Measurements from ENCODE around the gene NFAM1. TPM values are rescaled to one million over a fixed set of nuclear protein-coding genes. Genes with fewer than 3 reads are reported as not detected.

NFAM1 gene
- total and polyA plus RNA-seq, 2 donors (not counting 3 experiments of a cell fraction or from before 2014, with no cell fraction given): not detected

- Histone ChIP-seq H3K27me3 (ENCODE audit: control insufficient read depth in 2 of 2, insufficient read depth in 2 of 2, low read length in 2 of 2) (peaks cover 43 to 44% of the 10 kb centered on the region in 2 experiments), H3K9me3 (replicated peaks; ENCODE audit: control insufficient read depth, insufficient read depth, low read length) (no peaks in the 10 kb centered on the region), H3K4me3 (replicated peaks in 1 of 3; ENCODE audit: insufficient read depth in 1 of 3, low read depth in 1 of 3, low read length in 3 of 3) (no peak overlapping the region), H3K79me2 (ENCODE audit: control insufficient read depth, insufficient read depth, low read length) (no peaks in the 10 kb centered on the region), H3K4me2 (ENCODE audit: insufficient read depth, low read length) (no peak overlapping the region), H3K36me3 (ENCODE audit: control insufficient read depth in 2 of 2, extremely low read depth in 1 of 2, insufficient read depth in 2 of 2, low read length in 2 of 2) (no peaks in the 10 kb centered on the region), H3K4me1 (ENCODE audit: control insufficient read depth, extremely low read depth, insufficient read depth, low read length) (peaks cover 16% of the 10 kb centered on the region), H3K27ac (ENCODE audit: insufficient read depth, low read depth, low read length) (no peak overlapping the region), H2AFZ (ENCODE audit: low read depth, low read length) (no peak overlapping the region), H4K20me1 (replicated peaks; ENCODE audit: control insufficient read depth, extremely low read depth, insufficient read depth, low read length) (no peaks in the 10 kb centered on the region), H3K9ac (replicated peaks; ENCODE audit: extremely low read depth, insufficient read depth, low read length) (no peak overlapping the region), H3K9me1 (replicated peaks; ENCODE audit: control insufficient read depth, extremely low read depth, insufficient read depth, low read length) (no peaks in the 10 kb centered on the region)
- CTCF ChIA-PET: interaction anchor here (0.7 kb wide), 1 partner anchor 16 kb away, joined by 3 read pairs; no protein-coding TSS in a partner anchor
- POLR2A ChIA-PET: no interaction called here
- no peak for FAIRE-seq
- intact Hi-C loops (cut with micrococcal nuclease): no loop called here
- no peak for DNase-seq (ENCODE audit: low read depth, low spot score)
- dilution Hi-C loops (cut with MboI; ENCODE audit: extremely low pct_ligation_motif_present, low sequenced_read_pairs): no loop called here
- BruUV-seq (replicated peaks): no TSS peak
- TF ChIP-seq JUN (IDR thresholded peaks at IDR 0.05; ENCODE audit: borderline replicate concordance, insufficient read depth, insufficient read length, low read depth): no peak
- no peak for TF ChIP-seq MYC (IDR thresholded peaks at IDR 0.05; ENCODE audit: low read depth, low read length)
- no peak for TF ChIP-seq POLR2AphosphoS5 (IDR thresholded peaks at IDR 0.05; ENCODE audit: insufficient read depth, low read depth, low read length)
- TF ChIP-seq GATA2 (IDR thresholded peaks at IDR 0.05; ENCODE audit: insufficient read depth, insufficient read length, low read depth, low read length): no peak
- no peak for TF ChIP-seq CTCF (IDR thresholded peaks at IDR 0.05; ENCODE audit: extremely low read depth in 1 of 2, insufficient read depth in 1 of 2, low read depth in 1 of 2, low read length in 2 of 2)
- no peak for TF ChIP-seq FOS (IDR thresholded peaks at IDR 0.05; ENCODE audit: borderline replicate concordance, insufficient read depth, low read length)
- TF ChIP-seq MAX (IDR thresholded peaks at IDR 0.05; ENCODE audit: insufficient read depth, insufficient read length): no peak
- no peak for TF ChIP-seq EZH2 (IDR thresholded peaks at IDR 0.05; ENCODE audit: borderline replicate concordance, low read depth, low read length, severe bottlenecking)
- TF ChIP-seq POLR2A (IDR thresholded peaks at IDR 0.05; ENCODE audit: low read depth, low read length): no peak
Observed at GRCh38 chr22:42365942-42366695, 66.1 kb downstream of the NFAM1 start.

All from endothelial cell of umbilical vein (primary cell).